Fibroblast of skin of right quadriceps (primary cell): ENCODE results near the gene SAMD3.
"Not testable (repeated sequence)": the region's sequence is repeated elsewhere in the genome, so short reads cannot be mapped to it uniquely, and the experiment has no call there.

Experiments
- DNase-seq: peaks from one replicate; pipeline ENCODE4 v3.0.0-alpha.2; 2013

SAMD3 gene

DNA sequence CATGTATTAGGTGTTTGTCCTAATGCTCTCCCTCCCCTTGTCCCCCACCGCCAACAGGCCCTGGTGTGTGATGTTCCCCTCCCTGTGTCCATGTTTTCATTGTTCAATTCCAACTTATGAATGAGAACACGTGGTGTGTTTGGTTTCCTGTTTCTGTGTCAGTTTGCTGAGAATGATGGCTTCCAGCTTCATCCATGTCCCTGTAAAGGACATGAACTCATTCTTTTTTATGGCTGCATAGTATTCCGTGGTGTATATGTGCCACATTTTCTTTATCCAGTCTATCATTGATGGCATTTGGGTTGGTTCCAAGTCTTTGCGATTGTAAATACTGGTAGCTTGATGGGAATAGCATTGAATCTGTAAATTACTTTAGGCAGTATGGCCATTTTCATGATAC lies 52.6 kb downstream of the SAMD3 start:
- DNase-seq, result not testable (repeated sequence)

DNA sequence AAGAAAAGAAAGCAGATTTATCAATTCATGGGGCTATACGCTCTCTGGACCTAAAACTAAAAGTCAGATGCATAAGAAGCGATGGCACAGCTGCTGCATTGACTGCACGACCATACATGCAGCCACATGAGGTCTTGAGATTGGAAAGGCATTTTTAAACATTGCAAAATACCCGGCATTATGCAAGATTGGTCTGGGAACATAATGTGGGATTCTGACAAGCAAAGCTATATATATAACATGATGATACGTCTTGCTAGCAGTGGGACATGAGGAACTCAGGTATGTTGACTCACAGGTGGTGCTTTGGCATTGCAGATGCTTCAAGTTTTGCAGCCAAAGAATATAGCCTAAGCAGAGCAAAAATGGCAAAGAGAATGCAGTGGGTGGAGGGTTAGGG lies 55.1 kb downstream of the SAMD3 start:
- DNase-seq, result peak; percentile 55

DNA sequence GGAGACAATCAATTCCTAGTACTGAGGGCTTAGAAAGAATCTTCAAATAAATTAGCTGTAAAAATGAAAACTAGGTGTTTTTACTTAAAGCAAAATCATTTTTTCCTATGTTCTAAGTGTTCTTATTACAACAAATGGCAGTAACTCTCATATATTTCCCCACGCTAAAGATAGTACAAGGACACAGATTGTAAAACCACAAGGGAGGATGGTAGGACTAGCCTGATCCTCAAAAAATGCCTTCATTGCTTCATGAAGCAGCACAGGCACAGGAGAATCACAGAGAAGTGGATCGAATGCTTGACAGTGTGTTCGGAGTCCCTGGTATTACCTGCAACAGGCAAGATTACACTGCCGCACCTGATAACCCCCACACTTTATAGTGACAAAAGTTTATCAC lies 58.5 kb downstream of the SAMD3 start:
- no peak for DNase-seq

DNA sequence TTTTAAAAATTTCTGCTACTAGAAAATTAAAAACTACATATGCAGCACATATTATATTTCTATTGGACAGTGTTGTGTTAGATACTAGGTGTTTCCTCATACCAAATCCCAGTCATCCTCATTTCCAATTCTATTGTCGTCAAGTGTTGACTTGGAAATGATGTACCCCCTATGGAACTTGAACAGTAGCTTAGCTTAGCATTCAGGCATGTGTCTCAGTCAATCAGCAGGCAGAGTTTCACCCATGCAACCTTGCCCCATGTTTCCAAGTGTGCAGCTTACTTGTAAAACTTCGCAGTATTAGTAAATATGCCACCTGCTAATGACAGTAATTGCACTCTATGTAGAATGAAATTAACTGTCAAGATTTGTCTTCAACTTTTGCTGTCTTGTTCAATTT lies 59.5 kb downstream of the SAMD3 start:
- no peak for DNase-seq

DNA sequence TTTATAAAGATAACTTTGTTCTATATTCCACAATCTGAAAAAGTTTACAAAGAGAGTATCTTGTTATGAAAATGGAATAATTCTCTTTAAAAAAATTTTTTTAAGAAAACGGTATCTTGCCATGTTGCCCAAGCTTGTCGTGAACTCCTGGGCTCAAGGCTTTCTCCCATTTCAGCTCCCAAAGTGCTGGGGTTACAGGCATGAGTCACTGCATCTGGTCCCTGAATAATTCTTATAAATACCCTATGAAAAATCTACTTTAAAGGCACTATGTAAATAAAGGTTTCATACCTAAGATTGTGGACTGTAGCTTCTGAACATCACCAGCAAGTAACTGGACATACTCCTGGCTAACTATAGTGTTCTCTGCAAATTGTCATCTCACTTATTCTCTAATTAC lies 60.3 kb downstream of the SAMD3 start:
- DNase-seq, result no peak

DNA sequence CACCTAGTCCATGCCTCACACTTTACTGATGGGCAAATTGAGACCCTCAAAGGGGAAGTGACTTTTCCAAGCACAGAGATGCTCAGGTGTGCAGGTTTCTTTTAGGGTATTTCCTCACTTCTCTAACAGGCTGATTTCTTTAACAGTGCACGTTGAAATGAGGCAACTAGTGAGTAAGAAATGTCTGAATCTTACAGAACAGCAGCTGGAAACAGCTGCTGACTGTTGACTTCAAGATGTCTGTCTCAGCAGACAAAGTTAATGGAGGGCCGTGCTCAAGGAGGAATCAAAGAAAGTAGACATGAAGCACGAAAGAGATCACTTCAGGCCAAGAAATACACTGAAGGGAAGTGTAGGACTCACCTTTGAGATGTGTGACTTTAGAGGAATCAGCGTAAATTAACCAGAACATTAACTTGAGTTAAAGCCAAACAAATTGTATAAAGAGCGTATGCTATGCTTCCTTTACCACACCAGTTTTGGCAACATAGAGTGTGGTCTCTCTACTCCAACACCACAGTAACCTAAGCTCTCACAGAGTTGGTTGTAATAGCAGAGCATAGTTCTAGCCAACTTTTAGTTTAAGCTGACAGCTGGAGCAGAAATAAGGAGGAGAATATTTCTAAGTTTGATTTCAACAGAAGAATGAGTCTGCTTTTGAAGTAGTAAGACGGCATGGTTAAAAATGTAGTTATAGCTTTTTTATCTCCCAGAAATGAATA lies 60.9 kb downstream of the SAMD3 start:
- DNase-seq, result no peak

DNA sequence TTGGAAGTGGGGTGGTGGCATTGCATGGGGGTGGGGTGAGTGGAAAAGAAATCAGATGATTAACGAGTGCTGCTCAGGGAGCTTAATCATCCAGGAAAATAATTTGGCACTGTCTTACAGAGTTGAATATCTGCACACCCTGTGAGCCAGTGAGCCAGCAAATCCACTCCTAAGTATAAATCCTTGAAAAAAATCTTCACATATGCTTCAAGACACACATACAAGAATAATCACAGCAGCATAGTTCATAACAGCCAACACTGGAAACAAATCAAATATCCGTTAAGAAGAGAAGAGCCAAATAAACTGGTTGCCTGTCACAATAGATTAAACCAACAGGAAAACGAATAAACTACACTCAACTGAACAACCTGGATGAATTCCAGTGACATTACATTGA lies 62.8 kb downstream of the SAMD3 start:
- no peak for DNase-seq

DNA sequence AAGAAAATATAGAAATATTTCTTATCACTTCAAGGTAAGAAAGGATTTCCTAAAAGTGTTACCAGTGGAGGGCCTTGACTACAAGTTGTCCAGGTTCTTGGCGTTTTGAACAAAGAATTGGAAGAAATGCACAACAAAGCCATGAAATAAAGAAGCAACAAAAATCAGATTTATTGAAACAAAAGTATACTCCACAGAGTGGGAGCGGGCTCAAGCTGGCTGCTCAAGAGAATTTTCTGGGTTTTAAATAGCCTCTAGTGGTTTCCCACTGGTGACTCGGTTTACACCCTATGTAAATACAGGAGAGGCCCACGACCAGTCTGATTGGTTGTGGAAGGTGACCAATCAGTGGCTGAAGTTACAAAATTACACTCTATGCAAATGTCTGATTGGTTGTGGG lies 64.2 kb downstream of the SAMD3 start:
- DNase-seq, result no peak

DNA sequence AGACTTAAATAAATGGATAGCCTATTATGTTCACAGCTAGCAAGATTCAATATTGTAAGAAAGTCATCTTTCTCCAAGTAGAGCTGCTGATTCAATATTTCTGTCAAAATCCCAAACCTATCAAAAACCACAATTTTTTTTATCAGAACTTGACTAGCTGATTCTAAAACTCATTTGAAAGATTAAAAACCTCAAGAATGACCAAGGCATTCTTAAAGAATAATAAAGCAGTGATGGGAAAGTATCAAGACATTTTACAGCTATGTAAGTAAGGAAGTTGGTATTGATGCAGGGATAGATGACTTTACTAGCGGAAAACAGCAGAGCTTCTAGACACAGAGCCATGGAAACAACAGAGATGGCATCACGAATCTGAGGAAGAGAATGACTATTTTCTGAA lies 64.7 kb downstream of the SAMD3 start:
- no peak for DNase-seq

DNA sequence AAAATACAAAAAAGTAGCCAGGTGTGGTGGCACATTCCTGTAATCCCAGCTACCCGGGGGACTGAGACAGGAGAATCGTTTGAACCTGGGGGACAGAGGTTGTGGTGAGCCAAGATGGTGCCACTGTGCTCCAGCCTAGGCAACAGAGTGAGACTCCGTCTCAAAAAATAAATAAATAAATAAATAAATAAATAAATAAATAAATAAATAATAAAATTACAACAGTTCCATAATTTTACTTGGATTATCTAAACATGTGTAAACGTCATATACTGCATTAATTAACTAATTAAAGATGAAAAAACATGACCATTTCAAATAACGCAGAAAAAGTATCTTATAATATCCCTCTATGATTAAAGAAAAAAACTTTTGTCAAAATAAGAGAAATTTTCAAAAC lies 65.8 kb downstream of the SAMD3 start:
- DNase-seq, result no peak

DNA sequence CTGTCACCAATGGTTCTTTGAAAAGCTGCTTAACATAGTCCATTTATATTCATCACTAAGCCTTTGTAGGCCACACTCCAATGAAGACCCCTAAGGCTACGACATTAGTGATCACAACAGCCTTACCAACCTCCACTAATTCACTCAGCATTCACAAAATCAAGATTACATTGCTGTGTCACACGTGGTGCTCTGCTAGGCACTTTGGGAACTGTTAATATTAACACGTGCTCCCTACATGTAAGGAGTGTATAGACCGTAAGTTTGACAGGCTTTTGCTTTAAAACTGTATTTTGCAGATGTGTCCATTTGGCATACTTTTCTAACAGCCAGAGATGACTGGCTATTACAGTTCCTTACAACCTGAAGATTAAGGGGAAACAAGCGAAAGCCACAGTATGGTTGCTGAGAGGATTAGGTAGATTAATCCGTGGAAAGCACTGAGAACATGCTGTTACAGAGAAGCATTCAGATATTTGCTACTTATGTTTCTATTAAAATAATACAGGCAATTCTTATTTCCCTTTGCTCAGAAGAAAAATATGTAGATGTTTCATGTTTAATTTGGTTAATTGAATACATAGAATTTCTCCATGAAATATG lies 69.7 kb downstream of the SAMD3 start:
- no peak for DNase-seq

DNA sequence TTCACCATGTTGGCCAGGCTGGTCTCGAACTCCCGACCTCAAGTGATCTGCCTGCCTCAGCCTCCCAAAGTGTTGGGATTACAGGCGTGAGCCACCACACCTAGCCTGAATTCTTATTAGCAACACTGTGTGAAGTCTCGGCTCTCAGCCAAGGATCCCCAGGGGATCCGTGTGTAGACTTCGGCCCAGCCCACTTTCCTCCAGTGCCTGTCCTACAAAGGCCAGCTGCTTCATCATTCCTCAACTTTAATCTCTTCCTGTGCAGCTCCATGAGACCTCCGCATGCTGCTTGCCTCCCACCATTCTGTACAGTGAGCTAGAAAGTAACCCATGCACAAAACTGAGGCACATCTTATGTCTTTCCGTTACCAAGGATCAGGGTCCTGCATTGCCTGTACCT lies 71.8 kb downstream of the SAMD3 start:
- no peak for DNase-seq

DNA sequence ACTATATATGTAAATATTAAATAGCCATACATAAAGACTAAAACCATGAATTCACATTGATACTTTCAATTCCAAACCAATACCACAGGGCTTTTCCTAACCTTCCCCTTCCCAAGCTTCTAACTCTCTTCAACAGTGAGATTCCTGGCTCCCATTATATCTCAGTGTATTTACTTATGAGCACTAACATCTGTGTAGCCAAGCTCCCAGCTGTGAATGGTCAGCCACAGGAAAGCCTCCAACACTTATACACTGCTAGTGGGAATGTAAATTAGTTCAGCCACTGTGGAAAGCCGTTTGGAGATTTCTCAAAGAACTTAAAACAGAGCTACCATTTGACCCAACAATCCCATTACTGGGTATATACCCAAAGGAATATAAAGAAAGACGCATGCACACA lies 73.7 kb downstream of the SAMD3 start:
- DNase-seq, result not testable (repeated sequence)

DNA sequence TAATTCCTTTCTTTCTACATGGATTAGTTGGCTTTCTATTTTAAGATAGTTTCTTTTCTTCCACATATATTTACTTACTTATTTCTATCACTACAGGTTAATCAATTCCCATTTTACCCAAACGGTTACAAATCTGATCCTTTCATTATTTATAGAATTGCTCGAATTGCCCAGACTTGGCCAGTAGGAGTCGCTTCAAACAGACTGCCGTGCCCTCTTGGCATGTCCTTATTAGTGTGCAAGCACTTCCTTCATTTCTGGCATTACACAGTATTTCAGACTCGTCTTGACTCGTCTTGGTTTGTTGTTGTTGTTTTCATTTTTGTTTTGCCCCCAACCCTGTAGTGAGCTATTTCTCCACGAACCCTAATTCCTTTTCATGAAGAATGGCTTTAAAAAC lies 74.6 kb downstream of the SAMD3 start:
- DNase-seq, result no peak

DNA sequence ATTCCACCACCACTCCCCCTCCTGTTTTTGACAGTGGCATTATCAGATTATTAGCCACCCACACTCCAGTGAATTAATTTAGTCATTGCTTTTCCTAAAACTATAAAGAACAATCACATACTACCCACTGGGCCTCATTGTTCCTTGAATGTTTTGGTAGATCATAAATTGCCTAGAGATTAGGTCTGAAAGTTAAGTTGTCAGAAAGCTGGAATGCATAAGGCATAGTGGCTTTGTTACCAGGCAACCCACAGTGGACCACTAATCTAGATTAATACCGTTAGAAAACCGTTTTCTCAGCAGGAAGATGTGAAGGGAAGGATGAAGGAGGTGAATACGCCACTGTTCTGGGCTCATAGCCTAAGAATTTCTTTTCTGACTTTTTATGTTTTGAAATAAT lies 75.6 kb downstream of the SAMD3 start:
- DNase-seq, result no peak

DNA sequence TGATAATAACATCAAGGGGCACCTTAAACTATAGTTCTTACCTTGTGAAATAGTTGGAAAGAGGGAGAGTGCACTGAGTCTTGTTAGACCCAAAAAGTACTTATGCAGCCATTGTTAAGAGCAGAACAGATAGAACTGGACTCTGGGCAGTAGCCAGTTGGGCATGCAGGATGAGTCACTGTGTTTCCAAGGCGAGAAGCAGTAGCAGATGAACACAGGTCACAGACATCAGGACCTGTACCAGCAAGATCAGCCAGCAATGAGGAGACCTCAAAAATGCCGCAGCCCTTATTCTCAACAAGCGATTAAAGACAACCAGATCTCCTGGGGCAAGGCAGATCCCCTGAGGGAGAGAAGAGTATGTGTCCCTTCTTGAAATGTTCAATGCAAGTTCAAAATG lies 79.0 kb downstream of the SAMD3 start:
- DNase-seq, result no peak

DNA sequence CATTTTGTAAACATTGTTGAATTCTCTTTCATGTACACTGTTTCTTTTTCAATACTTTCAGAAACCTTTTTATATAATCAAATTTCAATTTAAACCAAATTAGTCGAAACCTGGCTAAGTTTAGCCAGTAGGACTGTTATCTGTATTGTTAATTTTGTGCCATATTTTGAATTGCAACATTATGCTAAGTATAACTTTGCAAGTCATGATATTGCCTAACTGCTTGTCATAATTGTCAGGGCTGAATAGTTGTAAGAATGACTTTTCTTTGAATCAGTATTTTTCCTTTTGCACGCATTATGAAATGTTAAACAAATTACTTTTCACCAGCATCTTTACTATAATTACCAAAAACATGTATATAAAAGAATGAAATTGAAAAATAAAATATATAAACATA lies 82.7 kb downstream of the SAMD3 start:
- no peak for DNase-seq

DNA sequence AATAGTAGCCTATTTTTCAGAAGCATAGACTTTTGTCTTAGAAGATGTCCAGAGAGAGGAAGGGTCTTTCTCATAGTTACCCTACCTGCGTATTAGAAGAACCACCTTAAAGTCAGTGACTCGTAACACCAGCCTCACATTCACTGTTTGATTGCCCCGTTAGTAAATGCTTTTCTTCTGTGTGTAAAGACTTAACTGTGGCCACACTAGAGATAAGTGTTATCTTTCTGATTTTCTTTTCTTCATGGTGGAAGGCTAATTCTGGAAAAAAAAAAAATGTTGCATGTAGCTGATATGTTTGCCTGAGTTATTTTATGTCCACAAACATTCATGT lies 83.9 kb downstream of the SAMD3 start:
- DNase-seq, result no peak

DNA sequence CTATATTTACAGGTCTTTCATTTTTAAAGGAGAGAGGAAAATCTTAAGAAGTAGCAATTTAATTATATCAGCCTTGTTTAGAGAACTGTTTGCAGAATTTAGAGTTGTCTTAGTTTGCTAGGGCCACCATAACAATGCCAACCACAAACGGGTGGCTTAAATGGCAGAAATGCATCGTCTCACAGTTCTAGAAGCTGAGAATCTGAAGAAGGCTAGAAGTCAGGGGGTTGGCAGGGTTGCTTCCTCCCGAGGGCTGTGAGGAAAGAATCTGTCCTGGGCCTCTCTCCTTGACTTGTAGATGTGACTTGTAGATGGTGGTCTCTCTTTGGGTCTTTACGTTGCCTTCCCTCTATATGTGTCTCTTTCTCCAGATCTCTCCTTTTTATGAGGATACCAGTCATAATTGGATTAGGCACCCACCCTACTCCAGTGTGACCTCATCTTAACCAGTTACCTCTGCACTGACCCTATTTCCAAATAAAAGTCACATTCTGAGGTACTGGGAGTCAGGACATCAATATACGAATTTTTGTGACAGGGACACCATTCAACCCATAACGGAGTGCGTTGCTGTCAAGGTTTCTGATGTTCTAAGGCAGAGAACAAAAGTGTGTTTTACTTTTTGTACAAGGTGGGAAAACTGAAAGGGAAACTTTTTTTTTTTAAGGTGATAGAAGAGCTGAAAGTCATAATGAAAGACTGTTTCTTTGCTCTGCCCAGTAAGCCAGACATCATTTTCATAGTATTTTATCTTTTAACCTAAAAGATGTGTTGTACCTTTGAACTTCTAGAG lies 84.4 kb downstream of the SAMD3 start:
- DNase-seq, result no peak

DNA sequence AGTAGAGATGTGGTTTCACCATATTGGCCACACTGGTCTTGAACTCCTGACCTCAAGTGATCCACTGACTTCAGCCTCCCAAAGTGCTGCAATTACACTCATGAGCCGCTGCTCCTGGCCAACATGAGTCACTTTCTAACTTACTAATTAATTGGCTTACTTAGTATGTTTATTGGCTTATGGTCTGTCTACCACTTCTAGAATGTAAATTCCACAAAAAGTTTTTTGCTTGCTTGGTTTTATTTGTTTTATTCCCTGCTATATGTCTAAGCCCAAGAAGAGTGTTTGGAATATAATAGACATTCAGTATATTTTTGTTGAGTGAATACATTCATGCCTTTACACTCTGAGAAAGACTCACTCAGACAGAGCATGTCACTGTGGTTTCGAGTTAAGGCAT lies 86.0 kb downstream of the SAMD3 start:
- DNase-seq, result no peak

DNA sequence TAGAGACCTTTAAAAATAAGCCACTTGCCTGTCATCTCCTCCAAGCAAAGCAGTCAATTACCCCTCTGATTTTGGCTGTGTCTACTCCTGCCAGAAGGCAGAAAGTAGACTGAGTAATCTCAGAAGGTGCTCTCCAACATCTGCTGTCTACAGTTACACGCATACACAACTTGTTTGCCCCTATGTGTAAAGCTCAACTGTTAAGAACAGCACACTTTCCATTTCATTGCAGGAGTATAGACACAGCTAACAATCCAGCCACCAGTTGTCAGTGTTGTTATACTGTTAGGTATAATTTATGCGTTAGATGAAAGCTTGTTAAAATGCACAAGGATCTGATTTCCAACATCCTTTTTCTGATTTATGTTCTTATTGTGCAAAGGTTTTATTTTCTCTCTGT lies 88.2 kb downstream of the SAMD3 start:
- DNase-seq, result no peak

DNA sequence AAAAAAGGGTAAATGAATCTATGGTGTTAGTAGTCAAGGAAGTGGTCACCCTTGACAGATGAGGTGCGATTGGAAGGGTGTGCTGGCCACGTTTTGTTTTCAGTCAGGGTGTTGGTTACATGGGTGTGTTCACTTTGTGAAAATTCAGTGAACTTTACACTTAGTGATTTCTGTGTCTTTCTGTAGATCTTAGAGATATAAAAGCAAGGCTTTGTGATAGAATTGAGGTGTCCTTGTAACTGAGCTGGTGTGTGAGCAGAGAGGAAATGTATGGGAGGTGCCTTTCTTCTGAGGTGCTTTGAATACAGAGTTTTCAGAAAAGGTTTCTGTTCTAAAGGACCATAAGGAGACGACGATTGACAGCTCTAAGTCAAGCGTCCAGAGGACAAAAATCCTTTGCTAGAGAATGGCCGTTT lies 90.5 kb downstream of the SAMD3 start:
- DNase-seq, result no peak

DNA sequence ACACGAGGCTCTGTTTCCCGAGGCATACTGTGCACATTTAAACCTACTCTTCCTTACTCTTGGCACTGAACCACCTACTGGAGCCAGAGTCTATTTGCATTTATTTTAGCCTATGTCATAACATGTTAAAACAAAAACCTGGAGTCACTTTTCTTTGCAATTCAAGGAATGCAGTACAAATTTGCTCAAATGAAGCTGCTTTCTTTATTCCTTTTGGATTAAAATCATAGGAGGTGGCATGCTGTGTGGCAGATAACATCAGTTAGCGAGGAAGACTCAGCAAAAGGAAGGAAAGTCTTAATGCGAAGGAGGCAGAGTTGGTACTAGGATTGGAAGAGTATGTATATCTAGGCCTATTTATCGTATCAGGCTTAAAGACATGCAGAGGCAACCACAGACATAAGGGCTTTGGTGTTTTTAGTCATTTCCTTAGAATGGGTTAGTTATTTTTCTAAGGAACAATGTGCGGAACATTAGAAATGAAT lies 92.9 kb downstream of the SAMD3 start:
- DNase-seq, result peak; percentile 30

DNA sequence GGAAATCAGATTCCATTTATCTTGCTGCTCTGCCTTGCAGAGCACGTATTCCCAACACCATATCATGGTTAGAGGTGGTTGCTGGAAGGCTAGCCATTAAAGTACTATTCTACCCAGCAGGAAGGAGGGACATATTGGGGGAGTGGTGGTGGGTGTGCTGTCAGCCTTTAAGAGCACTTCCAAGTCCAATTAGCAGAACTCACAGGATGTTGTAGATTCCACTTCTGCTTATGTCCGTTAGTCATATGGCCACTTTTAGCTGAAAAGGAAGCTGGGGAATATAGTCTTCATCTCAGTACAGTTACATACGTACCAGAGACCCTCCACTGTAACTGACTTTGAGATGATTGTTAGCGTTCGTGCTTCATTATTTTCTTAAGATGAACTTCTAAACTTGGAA lies 94.4 kb downstream of the SAMD3 start:
- DNase-seq, result no peak
